ENCODE results near the gene NSF.
"Not testable (repeated sequence)": the region's sequence is repeated elsewhere in the genome, so short reads cannot be mapped to it uniquely, and the experiment has no call there.

NSF gene

GRCh38 chr17:46590157-46591146, at the start of gene NSF:
Gene NSF, plus strand, starts transcription at chr17:46590669. Its CDS starts 107 bp downstream, at chr17:46590776.
- H3K9me3 ChIP-seq (ENCODE audit: low read depth, low read length); H3K4me3 ChIP-seq; DNase-seq (ENCODE audit: low read depth, low spot score); H3K27ac ChIP-seq; H3K9ac ChIP-seq (ENCODE audit: insufficient read length); H3K36me3 ChIP-seq (ENCODE audit: insufficient read depth, low read length): not testable (repeated sequence)

GRCh38 chr17:46548607-46549006, 41.9 kb upstream of the NSF start:
- not testable (repeated sequence) for H3K9me3 ChIP-seq (ENCODE audit: low read depth, low read length); H3K27ac ChIP-seq; H3K36me3 ChIP-seq (ENCODE audit: insufficient read depth, low read length); H3K4me3 ChIP-seq; DNase-seq (ENCODE audit: low read depth, low spot score); H3K9ac ChIP-seq (ENCODE audit: insufficient read length)

- H3K9me3 ChIP-seq (ENCODE audit: low read depth, low read length); DNase-seq (ENCODE audit: low read depth, low spot score): not testable (repeated sequence)
Measured at GRCh38 chr17:46559155-46559554, 31.3 kb upstream of the NSF start.

GRCh38 chr17:46560048-46560447, 30.4 kb upstream of the NSF start:
- not testable (repeated sequence) for DNase-seq (ENCODE audit: low read depth, low spot score); H3K36me3 ChIP-seq (ENCODE audit: insufficient read depth, low read length); H3K9me3 ChIP-seq (ENCODE audit: low read depth, low read length); H3K4me3 ChIP-seq; H3K9ac ChIP-seq (ENCODE audit: insufficient read length); H3K27ac ChIP-seq

More at GRCh38 chr17:46559155-46559554, 31.3 kb upstream of the NSF start:
- H3K4me3 ChIP-seq; H3K27ac ChIP-seq; H3K36me3 ChIP-seq (ENCODE audit: insufficient read depth, low read length); H3K9ac ChIP-seq (ENCODE audit: insufficient read length): not testable (repeated sequence)

GRCh38 chr17:46566284-46566683, 24.2 kb upstream of the NSF start:
- H3K36me3 ChIP-seq (ENCODE audit: insufficient read depth, low read length); H3K4me3 ChIP-seq; H3K9me3 ChIP-seq (ENCODE audit: low read depth, low read length); H3K9ac ChIP-seq (ENCODE audit: insufficient read length); DNase-seq (ENCODE audit: low read depth, low spot score); H3K27ac ChIP-seq: not testable (repeated sequence)

GRCh38 chr17:46566980-46567379, 23.5 kb upstream of the NSF start:
- DNase-seq (ENCODE audit: low read depth, low spot score); H3K36me3 ChIP-seq (ENCODE audit: insufficient read depth, low read length); H3K27ac ChIP-seq; H3K4me3 ChIP-seq; H3K9me3 ChIP-seq (ENCODE audit: low read depth, low read length); H3K9ac ChIP-seq (ENCODE audit: insufficient read length): not testable (repeated sequence)

- DNase-seq (ENCODE audit: low read depth, low spot score); H3K36me3 ChIP-seq (ENCODE audit: insufficient read depth, low read length); H3K9me3 ChIP-seq (ENCODE audit: low read depth, low read length); H3K9ac ChIP-seq (ENCODE audit: insufficient read length); H3K4me3 ChIP-seq; H3K27ac ChIP-seq: not testable (repeated sequence)
Measured at GRCh38 chr17:46571796-46572195, 18.7 kb upstream of the NSF start.

- H3K9ac ChIP-seq (ENCODE audit: insufficient read length); H3K36me3 ChIP-seq (ENCODE audit: insufficient read depth, low read length); H3K9me3 ChIP-seq (ENCODE audit: low read depth, low read length); H3K27ac ChIP-seq; DNase-seq (ENCODE audit: low read depth, low spot score): not testable (repeated sequence)
- H3K4me3 ChIP-seq, result 0 out of 2 replicates have a peak within 1 kb of the TSS, but pooled peaks have one; percentile 40
Measured at GRCh38 chr17:46579083-46580075, 11.1 kb upstream of the NSF start, which contains the start of gene ARL17A. Gene ARL17A, minus strand, starts transcription at chr17:46579691. Its CDS starts 3,369 bp downstream, at chr17:46576322.

GRCh38 chr17:46580082-46580481, 10.4 kb upstream of the NSF start:
- not testable (repeated sequence) for DNase-seq (ENCODE audit: low read depth, low spot score); H3K27ac ChIP-seq; H3K9ac ChIP-seq (ENCODE audit: insufficient read length); H3K36me3 ChIP-seq (ENCODE audit: insufficient read depth, low read length); H3K9me3 ChIP-seq (ENCODE audit: low read depth, low read length)
- H3K4me3 ChIP-seq, result 0 out of 2 replicates have a peak overlapping the region, but pooled peaks have one; percentile 40

- H3K27ac ChIP-seq; H3K4me3 ChIP-seq; DNase-seq (ENCODE audit: low read depth, low spot score): not testable (repeated sequence)
Measured at GRCh38 chr17:46585444-46585843, 5.0 kb upstream of the NSF start.

GRCh38 chr17:46591332-46591731, 863 bp downstream of the NSF start:
- not testable (repeated sequence) for H3K9me3 ChIP-seq (ENCODE audit: low read depth, low read length); H3K27ac ChIP-seq; DNase-seq (ENCODE audit: low read depth, low spot score); H3K4me3 ChIP-seq; H3K36me3 ChIP-seq (ENCODE audit: insufficient read depth, low read length); H3K9ac ChIP-seq (ENCODE audit: insufficient read length)

More at GRCh38 chr17:46585444-46585843, 5.0 kb upstream of the NSF start:
- H3K9me3 ChIP-seq (ENCODE audit: low read depth, low read length); H3K9ac ChIP-seq (ENCODE audit: insufficient read length); H3K36me3 ChIP-seq (ENCODE audit: insufficient read depth, low read length): not testable (repeated sequence)

GRCh38 chr17:46598344-46598931, 8.0 kb downstream of the NSF start:
- H3K9me3 ChIP-seq (ENCODE audit: low read depth, low read length); H3K9ac ChIP-seq (ENCODE audit: insufficient read length); H3K4me3 ChIP-seq; H3K27ac ChIP-seq; H3K36me3 ChIP-seq (ENCODE audit: insufficient read depth, low read length); DNase-seq (ENCODE audit: low read depth, low spot score): not testable (repeated sequence)

GRCh38 chr17:46600767-46601166, 10.3 kb downstream of the NSF start:
- not testable (repeated sequence) for H3K36me3 ChIP-seq (ENCODE audit: insufficient read depth, low read length); H3K4me3 ChIP-seq; H3K9ac ChIP-seq (ENCODE audit: insufficient read length); DNase-seq (ENCODE audit: low read depth, low spot score); H3K9me3 ChIP-seq (ENCODE audit: low read depth, low read length); H3K27ac ChIP-seq

All from SK-N-MC (cell line).